Parathyroid adenoma (tissue), 2 donors: ENCODE data around the gene CTBS.
A peak's percentile ranks its signal among the peaks of the same experiment; 100 is the strongest.
"Not testable (repeated sequence)": the region's sequence is repeated elsewhere in the genome, so short reads cannot be mapped to it uniquely, and the experiment has no call there.

Experiments
- H2AFZ ChIP-seq: fragments of 300-600 bp; sonication (generic); one replicate; pipeline ENCODE4 v1.7.0; 2017; ENCODE audit warnings: antibody characterized with exemption, mild to moderate bottlenecking
- H3K27ac ChIP-seq: fragments of 300-600 bp; sonication (generic); one replicate; pipeline ENCODE4 v1.7.0; 2017
- H3K27me3 ChIP-seq: fragments of 300-600 bp; sonication (generic); one replicate; pipeline ENCODE4 v1.7.0; 2017; ENCODE audit warnings: low read length; ENCODE audit not compliant: control insufficient read depth, insufficient read depth
- H3K36me3 ChIP-seq: fragments of 300-600 bp; sonication (generic); one replicate; pipeline ENCODE4 v1.7.0; 2017; ENCODE audit warnings: low read length; ENCODE audit not compliant: control insufficient read depth, insufficient read depth
- H3K4me1 ChIP-seq: fragments of 300-600 bp; sonication (generic); one replicate; pipeline ENCODE4 v1.7.0; 2017; ENCODE audit warnings: control low read depth
- H3K4me2 ChIP-seq: fragments of 300-600 bp; sonication (generic); one replicate; pipeline ENCODE4 v1.7.0; 2017; ENCODE audit warnings: low read length
- H3K4me3 ChIP-seq: fragments of 300-600 bp; sonication (generic); one replicate; pipeline ENCODE4 v1.7.0; 2017; ENCODE audit warnings: low read depth, low read length
- H3K79me2 ChIP-seq: fragments of 300-600 bp; sonication (generic); one replicate; pipeline ENCODE4 v1.7.0; 2017; ENCODE audit warnings: control low read depth
- H3K9ac ChIP-seq: fragments of 300-600 bp; sonication (generic); one replicate; pipeline ENCODE4 v1.7.0; 2017; ENCODE audit warnings: mild to moderate bottlenecking
- H3K9me3 ChIP-seq: fragments of 300-600 bp; sonication (generic); one replicate; pipeline ENCODE4 v1.7.0; 2017; ENCODE audit warnings: low read length; ENCODE audit not compliant: control insufficient read depth
- CTCF ChIP-seq: fragments of 300-600 bp; sonication (generic); IDR thresholded peaks from one replicate; pipeline ENCODE4 v1.7.0; 2017; ENCODE audit warnings: antibody characterized with exemption, mild to moderate bottlenecking
- donor health status: primary hyperparathyroidism.

The CTBS gene

GRCh38 chr1:84509029-84509428, 65.2 kb downstream of the CTBS start:
- H3K27ac ChIP-seq, result no peak overlapping the region
- H3K27me3 ChIP-seq, result no peaks in the 10 kb centered on the region
- H3K4me1 ChIP-seq, result peaks cover 4% of the 10 kb centered on the region
- H3K9me3 ChIP-seq, result no peaks in the 10 kb centered on the region
- no peak overlapping the region for H3K4me3 ChIP-seq
- H3K36me3 ChIP-seq, result no peaks in the 10 kb centered on the region
- no peaks in the 10 kb centered on the region for H3K79me2 ChIP-seq
- no peak overlapping the region for H3K9ac ChIP-seq
- no peak for TF ChIP-seq CTCF
- H2AFZ ChIP-seq, result no peak overlapping the region
- no peak overlapping the region for H3K4me2 ChIP-seq

- H3K36me3 ChIP-seq, result no peaks in the 10 kb centered on the region
- no peak overlapping the region for H3K4me2 ChIP-seq
- TF ChIP-seq CTCF, result no peak
- no peaks in the 10 kb centered on the region for H3K9me3 ChIP-seq
- peaks cover 4% of the 10 kb centered on the region for H3K4me1 ChIP-seq
- no peak overlapping the region for H3K27ac ChIP-seq
- H2AFZ ChIP-seq, result no peak overlapping the region
- H3K79me2 ChIP-seq, result no peaks in the 10 kb centered on the region
- H3K27me3 ChIP-seq, result no peaks in the 10 kb centered on the region
- H3K4me3 ChIP-seq, result no peak overlapping the region
- no peak overlapping the region for H3K9ac ChIP-seq
Observed at GRCh38 chr1:84508510-84508909, 65.7 kb downstream of the CTBS start.

- not testable (repeated sequence) for H3K4me2 ChIP-seq, H3K4me1 ChIP-seq, H3K9me3 ChIP-seq, H3K27me3 ChIP-seq, H3K9ac ChIP-seq, H3K79me2 ChIP-seq, H3K36me3 ChIP-seq, H3K4me3 ChIP-seq, H3K27ac ChIP-seq, H2AFZ ChIP-seq
Observed at GRCh38 chr1:84507887-84508286, 66.4 kb downstream of the CTBS start.

GRCh38 chr1:84506729-84507453, 67.3 kb downstream of the CTBS start:
- Histone ChIP-seq H3K4me3 (peak overlapping the region; percentile 93), H3K9me3 (no peaks in the 10 kb centered on the region), H3K9ac (no peak overlapping the region), H3K27ac (peak overlapping the region; percentile 86), H3K79me2 (peaks cover 2% of the 10 kb centered on the region), H2AFZ (peak overlapping the region; percentile 87), H3K36me3 (no peaks in the 10 kb centered on the region), H3K27me3 (no peaks in the 10 kb centered on the region), H3K4me1 (peaks cover 4% of the 10 kb centered on the region), H3K4me2 (peak overlapping the region; percentile 88)
- TF ChIP-seq CTCF, result no peak

- peak within 1 kb of the TSS; percentile 86 for H3K27ac ChIP-seq
- H3K79me2 ChIP-seq, result peaks cover 2% of the 10 kb centered on the region
- H3K4me2 ChIP-seq, result peak within 1 kb of the TSS; percentile 88
- no peaks in the 10 kb centered on the region for H3K36me3 ChIP-seq
- H3K27me3 ChIP-seq, result no peaks in the 10 kb centered on the region
- no peak within 1 kb of the TSS for H3K9ac ChIP-seq
- peaks cover 4% of the 10 kb centered on the region for H3K4me1 ChIP-seq
- peak within 1 kb of the TSS; percentile 93 for H3K4me3 ChIP-seq
- H3K9me3 ChIP-seq, result no peaks in the 10 kb centered on the region
- peak within 1 kb of the TSS; percentile 87 for H2AFZ ChIP-seq
- no peak for TF ChIP-seq CTCF
Observed at GRCh38 chr1:84506002-84506728, 68.1 kb downstream of the CTBS start, which contains the start of the genes GNG5 and SPATA1. Gene GNG5, minus strand, starts transcription at chr1:84506581. Its CDS starts 490 bp downstream, at chr1:84506091. Gene SPATA1, plus strand, starts transcription at chr1:84506386. Its CDS starts 9,974 bp downstream, at chr1:84516360.
